ENCODE measurements around the gene VSIR. TPM values are rescaled to one million over a fixed set of nuclear protein-coding genes. Genes with fewer than 3 reads are reported as not detected.

Gene VSIR
- total RNA-seq, 4 donors from 2014 or later: 37.8 to 118 (median 90.3) TPM

DNA sequence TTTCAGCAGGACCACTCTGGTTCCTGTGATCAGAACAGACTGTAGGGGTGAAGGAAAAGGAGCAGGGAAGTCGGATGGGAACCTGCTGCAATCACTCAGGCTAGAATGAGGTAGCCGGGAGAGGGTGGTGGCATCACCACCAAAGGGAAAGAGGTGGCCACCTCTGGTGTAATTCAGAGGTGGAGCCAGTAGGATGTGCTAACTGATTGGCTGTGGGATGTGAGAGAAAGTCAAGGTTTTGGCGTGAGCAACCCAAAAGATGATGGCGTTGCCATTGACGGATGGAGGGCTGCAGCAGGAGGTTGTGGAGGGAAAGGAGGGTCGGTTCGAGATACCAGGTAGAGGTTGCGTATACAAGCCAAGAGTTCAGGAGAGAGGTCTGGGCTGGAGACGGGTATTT is 7.4 kb upstream of the VSIR start:
- intact Hi-C loops (cut with DNase I): no loop called here
- no peak for DNase-seq (ENCODE audit: extremely low spot score)
- no peak for TF ChIP-seq EP300 (IDR thresholded peaks at IDR 0.05)
- Histone ChIP-seq H3K36me3 (peaks cover 0 to 6% (median 0%) of the 10 kb centered on the region in 4 donors), H3K4me1 (peaks cover 7 to 27% (median 14%) of the 10 kb centered on the region in 4 donors), H3K27ac (replicated peaks in 1 of 4) (no peak overlapping the region), H3K4me3 (no peak overlapping the region), H3K9me3 (no peaks in the 10 kb centered on the region), H3K27me3 (no peaks in the 10 kb centered on the region)
- 90% methylated on average over 9 of the region's 9 CpGs for WGBS

DNA sequence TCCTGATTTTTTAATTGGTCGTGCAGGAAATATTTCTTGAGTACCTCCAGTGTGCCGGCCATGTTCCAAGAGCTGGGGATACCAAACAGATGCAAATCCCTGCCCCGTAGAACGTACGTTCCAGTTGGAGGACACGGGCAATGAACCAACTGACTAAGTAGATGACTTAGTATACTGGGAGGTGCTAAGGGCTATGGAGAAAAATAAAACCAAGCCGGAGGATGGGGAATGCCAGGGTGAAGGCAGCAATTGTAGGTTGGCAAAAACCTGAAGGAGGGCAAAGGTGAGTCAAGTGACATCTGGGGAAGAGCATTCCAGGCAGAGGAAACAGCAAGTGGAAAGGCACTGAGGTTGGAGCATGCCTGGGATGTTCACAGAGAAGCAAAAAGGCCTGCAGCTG is 6.8 kb upstream of the VSIR start:
- 93% methylated on average over 7 of the region's 7 CpGs for WGBS
- Histone ChIP-seq H3K27ac (replicated peaks in 1 of 4) (no peak overlapping the region), H3K27me3 (no peaks in the 10 kb centered on the region), H3K4me3 (no peak overlapping the region), H3K36me3 (peaks cover 0 to 3% (median 0%) of the 10 kb centered on the region in 4 donors), H3K9me3 (no peaks in the 10 kb centered on the region), H3K4me1 (peaks cover 8 to 32% (median 17%) of the 10 kb centered on the region in 4 donors)
- DNase-seq (ENCODE audit: extremely low spot score): no peak
- no peak for TF ChIP-seq POLR2A (IDR thresholded peaks at IDR 0.05; ENCODE audit: low read depth)
- intact Hi-C loops (cut with DNase I): no loop called here

DNA sequence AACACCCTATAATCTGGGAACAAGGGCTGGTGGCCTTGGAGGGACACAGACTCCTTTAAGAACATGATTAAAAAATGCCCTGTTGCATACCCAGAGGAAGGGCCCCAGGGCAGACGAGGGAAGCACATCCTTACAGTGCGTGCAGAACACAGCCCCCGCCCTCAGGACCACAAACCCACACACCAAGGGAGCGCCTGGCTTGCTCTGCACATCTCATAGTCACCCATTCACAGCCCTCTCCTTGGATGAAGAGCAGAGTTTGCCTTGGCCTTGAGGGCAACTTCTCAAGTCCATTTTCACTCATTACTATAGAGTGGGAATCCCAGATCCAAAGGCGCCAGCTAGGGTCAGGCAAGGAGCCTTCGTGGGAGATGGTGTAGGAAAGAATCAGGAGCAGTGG is 6.3 kb upstream of the VSIR start:
- DNase-seq (ENCODE audit: extremely low spot score): no peak
- H3K27ac ChIP-seq (replicated peaks in 1 of 4): no peak overlapping the region

DNA sequence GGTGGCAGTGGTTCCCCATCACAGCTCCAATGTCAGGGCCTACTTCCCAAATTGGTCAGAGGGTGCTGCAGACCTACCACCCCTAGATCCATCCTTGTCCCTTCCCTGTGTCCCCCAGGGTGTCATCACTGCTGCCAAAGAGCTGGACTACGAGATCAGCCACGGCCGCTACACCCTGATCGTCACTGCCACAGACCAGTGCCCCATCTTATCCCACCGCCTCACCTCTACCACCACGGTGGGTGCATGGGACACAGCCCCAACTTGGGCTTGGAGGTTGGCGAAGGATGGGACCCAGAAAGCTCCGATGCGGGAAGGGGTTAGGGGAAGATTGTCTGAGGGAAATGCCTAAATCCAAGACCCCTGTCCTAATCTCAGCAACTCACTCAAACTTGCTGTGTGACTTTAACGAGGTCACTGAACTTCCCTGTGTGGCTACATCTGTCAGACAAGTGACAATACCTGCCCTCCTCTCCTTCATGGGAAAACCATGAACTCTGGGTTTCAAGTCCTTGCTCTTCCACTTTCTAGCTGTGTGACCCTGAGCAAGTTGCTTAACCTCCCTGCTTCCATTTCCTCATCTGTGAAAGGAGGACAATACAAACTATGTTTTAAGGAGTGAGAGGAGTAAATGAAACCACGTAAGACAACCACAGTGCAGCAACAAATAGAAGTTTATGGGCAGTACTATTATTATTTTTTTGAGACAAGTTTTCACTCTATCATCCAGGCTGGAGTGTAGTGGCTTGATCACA is 4.9 kb upstream of the VSIR start:
- no peak overlapping the region for H3K27ac ChIP-seq (replicated peaks in 1 of 4)
- 82% methylated on average over 11 of the region's 11 CpGs for WGBS
- H3K4me1 ChIP-seq: peaks cover 21 to 44% (median 30%) of the 10 kb centered on the region in 4 donors
- TF ChIP-seq, protein P1, sequence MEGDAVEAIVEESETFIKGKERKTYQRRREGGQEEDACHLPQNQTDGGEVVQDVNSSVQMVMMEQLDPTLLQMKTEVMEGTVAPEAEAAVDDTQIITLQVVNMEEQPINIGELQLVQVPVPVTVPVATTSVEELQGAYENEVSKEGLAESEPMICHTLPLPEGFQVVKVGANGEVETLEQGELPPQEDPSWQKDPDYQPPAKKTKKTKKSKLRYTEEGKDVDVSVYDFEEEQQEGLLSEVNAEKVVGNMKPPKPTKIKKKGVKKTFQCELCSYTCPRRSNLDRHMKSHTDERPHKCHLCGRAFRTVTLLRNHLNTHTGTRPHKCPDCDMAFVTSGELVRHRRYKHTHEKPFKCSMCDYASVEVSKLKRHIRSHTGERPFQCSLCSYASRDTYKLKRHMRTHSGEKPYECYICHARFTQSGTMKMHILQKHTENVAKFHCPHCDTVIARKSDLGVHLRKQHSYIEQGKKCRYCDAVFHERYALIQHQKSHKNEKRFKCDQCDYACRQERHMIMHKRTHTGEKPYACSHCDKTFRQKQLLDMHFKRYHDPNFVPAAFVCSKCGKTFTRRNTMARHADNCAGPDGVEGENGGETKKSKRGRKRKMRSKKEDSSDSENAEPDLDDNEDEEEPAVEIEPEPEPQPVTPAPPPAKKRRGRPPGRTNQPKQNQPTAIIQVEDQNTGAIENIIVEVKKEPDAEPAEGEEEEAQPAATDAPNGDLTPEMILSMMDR (IDR thresholded peaks at IDR 0.05): no peak
- TF ChIP-seq POLR2A (IDR thresholded peaks at IDR 0.05; ENCODE audit: low read depth) (no peak), POLR2AphosphoS5 (IDR thresholded peaks at IDR 0.05) (no peak), EP300 (IDR thresholded peaks at IDR 0.05) (no peak)
- no peaks in the 10 kb centered on the region for H3K9me3 ChIP-seq
- no peaks in the 10 kb centered on the region for H3K27me3 ChIP-seq
- intact Hi-C loops (cut with DNase I): no loop called here
- no peak overlapping the region for H3K4me3 ChIP-seq
- DNase-seq (ENCODE audit: extremely low spot score): no peak
- H3K36me3 ChIP-seq: no peaks in the 10 kb centered on the region

More for the DNA sequence above, 6.3 kb upstream of the VSIR start:
- Histone ChIP-seq H3K4me1 (peaks cover 13 to 37% (median 22%) of the 10 kb centered on the region in 4 donors), H3K9me3 (no peaks in the 10 kb centered on the region), H3K27me3 (no peaks in the 10 kb centered on the region), H3K4me3 (no peak overlapping the region), H3K36me3 (no peaks in the 10 kb centered on the region)
- 92% methylated on average over 4 of the region's 6 CpGs for WGBS
- intact Hi-C loops (cut with DNase I): no loop called here
- TF ChIP-seq POLR2AphosphoS5 (IDR thresholded peaks at IDR 0.05): no peak
- TF ChIP-seq, protein P1 (IDR thresholded peaks at IDR 0.05): no peak
- no peak for TF ChIP-seq EP300 (IDR thresholded peaks at IDR 0.05)
- no peak for TF ChIP-seq POLR2A (IDR thresholded peaks at IDR 0.05; ENCODE audit: low read depth)

DNA sequence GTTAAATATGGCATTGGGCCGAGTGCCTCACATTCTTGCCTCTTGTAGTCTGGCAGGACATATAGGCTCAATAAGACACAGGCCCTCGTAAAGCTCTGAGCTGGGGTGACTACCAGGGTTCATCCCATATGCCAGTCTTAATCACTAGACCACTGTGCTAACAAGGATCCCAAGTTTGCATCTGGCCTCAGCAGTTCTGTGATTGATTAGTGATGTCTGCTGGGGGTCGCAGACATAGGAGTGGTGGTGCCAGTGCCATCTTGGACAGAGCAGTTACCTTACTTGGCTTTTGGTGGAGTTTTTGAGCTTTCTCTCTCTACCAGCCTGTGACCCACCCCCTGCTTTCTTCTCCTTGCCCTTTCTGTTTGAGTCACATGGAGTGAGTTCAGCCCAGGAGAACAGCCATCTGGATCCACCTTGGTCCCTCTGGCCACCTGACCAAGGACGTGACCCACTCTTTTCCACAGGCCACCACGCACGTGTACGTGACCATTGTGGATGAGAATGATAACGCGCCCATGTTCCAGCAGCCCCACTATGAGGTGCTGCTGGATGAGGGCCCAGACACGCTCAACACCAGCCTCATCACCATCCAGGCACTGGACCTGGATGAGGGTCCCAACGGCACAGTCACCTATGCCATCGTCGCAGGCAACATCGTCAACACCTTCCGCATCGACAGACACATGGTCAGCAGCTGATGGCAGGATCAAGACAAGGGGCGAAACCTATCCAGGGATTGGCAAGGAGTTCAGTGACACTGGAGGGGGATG is 4.1 kb upstream of the VSIR start:
- Histone ChIP-seq H3K27me3 (no peaks in the 10 kb centered on the region), H3K4me1 (peaks cover 21 to 43% (median 32%) of the 10 kb centered on the region in 4 donors), H3K9me3 (no peaks in the 10 kb centered on the region), H3K27ac (replicated peaks in 1 of 4) (no peak overlapping the region), H3K4me3 (no peak overlapping the region), H3K36me3 (no peaks in the 10 kb centered on the region)
- TF ChIP-seq EP300 (IDR thresholded peaks at IDR 0.05): no peak
- no peak for TF ChIP-seq POLR2A (IDR thresholded peaks at IDR 0.05; ENCODE audit: low read depth)
- TF ChIP-seq, protein P1 (IDR thresholded peaks at IDR 0.05): no peak
- no peak for TF ChIP-seq POLR2AphosphoS5 (IDR thresholded peaks at IDR 0.05)
- intact Hi-C loops (cut with DNase I): loop anchor here (2.0 kb wide), 1 partner anchor 455 kb away; no protein-coding TSS in a partner anchor
- no peak for DNase-seq (ENCODE audit: extremely low spot score)
- WGBS: 94% methylated on average over 17 of the region's 17 CpGs
